GM10266 (cell line): ENCODE measurements around the gene TRABD2B.

Experiments
- DNase-seq: peaks from one replicate; pipeline ENCODE4 v3.0.0; 2012; ENCODE audit errors: extremely low spot score
- CTCF ChIP-seq: IDR thresholded peaks from 2 replicates; pipeline ENCODE4 v1.5.1; 2012; ENCODE audit warnings: mild to moderate bottlenecking, low read depth; ENCODE audit not compliant: control insufficient read depth, insufficient read depth; ENCODE audit errors: missing control alignments

TRABD2B gene

DNA sequence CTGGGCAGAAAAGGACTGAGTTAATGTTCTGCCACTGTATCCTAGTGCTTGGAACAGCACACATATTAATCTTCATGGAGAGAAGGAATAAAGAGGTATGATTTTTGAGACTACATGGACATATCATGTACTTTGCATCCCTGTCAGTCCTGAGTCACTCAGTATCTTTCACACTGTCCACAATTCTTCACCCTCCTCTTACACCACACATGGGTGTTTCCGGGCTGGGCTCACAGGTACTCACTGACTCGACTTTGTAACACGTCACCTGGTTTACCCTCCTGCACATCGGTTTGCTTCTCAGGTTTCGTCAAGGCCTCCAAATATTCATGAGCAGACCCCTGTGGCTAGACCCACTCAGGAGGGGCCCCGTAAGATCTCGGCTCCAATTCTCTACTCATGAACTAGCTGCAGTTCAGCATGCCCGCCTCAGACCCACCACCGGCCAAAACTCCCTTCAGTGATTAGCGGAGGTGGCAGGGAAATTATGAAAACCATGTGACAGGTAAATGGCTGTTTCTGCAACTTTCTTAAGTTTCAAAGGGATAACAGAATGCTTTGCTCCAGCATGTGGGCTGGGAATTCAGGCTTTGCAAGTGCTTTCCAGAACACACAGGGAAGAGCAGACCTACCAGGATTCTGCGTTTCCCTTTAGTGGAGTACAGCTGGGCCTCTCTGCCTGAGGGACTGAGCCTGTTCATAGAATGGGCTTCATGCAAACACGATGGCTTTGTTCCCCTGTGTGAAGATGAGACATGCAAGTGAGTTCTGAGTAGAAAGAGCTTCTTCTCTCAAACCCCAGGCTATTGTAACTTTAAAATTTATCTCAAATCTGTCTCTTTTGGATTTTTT is 31.3 kb upstream of the TRABD2B start:
- no peak for DNase-seq
- TF ChIP-seq CTCF, result no peak

- DNase-seq, result no peak
- no peak for TF ChIP-seq CTCF
Measured at GRCh38 chr1:48027533-48027835, 30.3 kb upstream of the TRABD2B start.

DNA sequence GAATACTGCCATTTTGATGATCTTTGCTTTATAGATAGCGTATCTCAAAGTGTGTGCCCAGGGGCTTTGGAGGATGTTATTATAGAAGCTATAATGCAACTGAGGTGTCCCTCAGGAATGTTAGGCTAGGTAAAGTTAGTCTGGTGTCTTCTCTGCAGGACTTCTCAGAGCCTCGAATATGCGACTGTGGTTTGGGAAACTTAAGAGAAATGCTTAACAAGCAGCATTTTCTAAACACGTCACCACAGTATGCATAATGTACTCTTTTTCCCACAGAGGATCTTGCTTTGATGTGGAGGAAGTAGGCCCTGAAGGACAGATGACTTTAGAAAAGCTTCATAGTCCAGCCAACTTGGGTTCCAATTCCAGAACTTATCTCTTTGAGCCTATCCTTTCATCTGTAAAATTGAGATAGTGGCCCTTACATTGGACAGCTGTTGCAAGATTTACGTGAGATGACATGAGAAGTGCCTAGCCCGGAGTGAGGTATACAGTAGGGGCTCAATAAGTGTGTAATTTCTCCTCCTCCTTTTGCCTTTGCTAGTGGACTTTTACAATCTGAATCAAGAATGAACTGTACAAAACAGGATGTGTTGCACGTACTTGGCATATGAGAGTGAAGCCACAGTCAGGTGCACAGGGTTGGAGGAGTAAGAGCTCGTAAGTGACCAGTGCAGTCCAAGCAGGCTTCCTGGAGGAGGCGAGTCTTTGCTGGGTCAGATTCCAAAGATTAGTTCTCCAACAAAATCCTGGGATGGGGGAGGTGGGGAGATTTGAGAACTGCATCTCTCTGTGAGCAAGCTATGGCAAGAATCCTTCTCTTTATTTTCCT is 29.7 kb upstream of the TRABD2B start:
- no peak for TF ChIP-seq CTCF
- no peak for DNase-seq

- no peak for DNase-seq
- no peak for TF ChIP-seq CTCF
Measured at GRCh38 chr1:48026275-48026674, 29.1 kb upstream of the TRABD2B start.

- DNase-seq, result no peak
- no peak for TF ChIP-seq CTCF
Measured at GRCh38 chr1:48025076-48025475, 27.9 kb upstream of the TRABD2B start.

- TF ChIP-seq CTCF, result no peak
- DNase-seq, result no peak
Measured at GRCh38 chr1:48023488-48023887, 26.3 kb upstream of the TRABD2B start.

DNA sequence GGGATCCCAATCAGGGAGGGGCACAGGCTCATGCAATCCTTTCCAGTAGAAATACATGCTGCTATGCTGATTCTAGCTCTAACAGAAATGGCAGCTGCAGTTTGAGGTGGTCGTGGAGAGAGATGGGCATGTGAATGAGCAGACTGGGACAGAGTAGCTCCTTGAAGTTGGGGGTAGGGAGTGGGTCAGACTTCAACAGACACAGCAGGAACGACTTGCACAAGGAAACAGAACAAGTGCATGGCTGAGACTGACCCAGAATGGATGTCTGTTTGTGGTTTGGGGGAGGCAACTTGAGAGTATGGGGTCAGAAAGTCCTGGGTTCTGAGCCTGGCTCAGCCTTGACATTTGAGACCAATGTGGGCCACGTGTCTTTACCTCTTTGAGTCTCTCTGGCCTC is 25.1 kb upstream of the TRABD2B start:
- TF ChIP-seq CTCF, result no peak
- no peak for DNase-seq
